HG02763 (cell line): ENCODE results near the gene PLIN1.

Experiments
- ATAC-seq: cut with Tn5 transposase; IDR thresholded peaks from one replicate; pipeline ENCODE4 v1.9.1; 2021; ENCODE audit warnings: mild to moderate bottlenecking, moderate library complexity; ENCODE audit not compliant: unreplicated experiment

The PLIN1 gene

GRCh38 chr15:89628806-89629715 is 50.1 kb downstream of the PLIN1 start:
- ATAC-seq = no peak

GRCh38 chr15:89628301-89628700 is 50.9 kb downstream of the PLIN1 start:
- no peak for ATAC-seq

- ATAC-seq = no peak
These were observed 51.8 kb downstream of the PLIN1 start for GRCh38 chr15:89627256-89627970.

GRCh38 chr15:89625716-89626115 is 53.5 kb downstream of the PLIN1 start:
- ATAC-seq = no peak

GRCh38 chr15:89623165-89623564 is 56.0 kb downstream of the PLIN1 start:
- ATAC-seq = no peak

GRCh38 chr15:89621547-89621946 is 57.6 kb downstream of the PLIN1 start:
- no peak for ATAC-seq

- no peak for ATAC-seq
These were observed 62.9 kb downstream of the PLIN1 start for GRCh38 chr15:89616228-89616627.

- no peak for ATAC-seq
These were observed 64.0 kb downstream of the PLIN1 start for GRCh38 chr15:89615135-89615534.
